ENCODE measurements around the gene DST. TPM values are rescaled to one million over a fixed set of nuclear protein-coding genes. Genes with fewer than 3 reads are reported as not detected.

DST gene
- total and polyA plus RNA-seq, 2 of the 4 experiments (the other 2 are of a cell fraction): 97.7 to 452 TPM

GRCh38 chr6:56689114-56689513 lies 46.4 kb upstream of the DST start:
- CTCF ChIA-PET: no interaction called here
- POLR2A ChIA-PET (ENCODE audit: unreplicated experiment): no interaction called here
- dilution Hi-C loops (cut with HindIII; ENCODE audit: low sequenced_read_pairs, unreplicated experiment): no loop called here

More at GRCh38 chr6:56689114-56689513, 46.4 kb upstream of the DST start:
- ATAC-seq (ENCODE audit: low read depth): no peak
- no peak overlapping the region for H3K4me3 ChIP-seq (ENCODE audit: insufficient read depth, low read depth, low read length)
- H3K4me1 ChIP-seq (ENCODE audit: control insufficient read depth, insufficient read depth, low read length): peaks cover 13% of the 10 kb centered on the region
- peak overlapping the region; percentile 60; the same call in 1 of the 2 replicates for H3K4ac ChIP-seq (ENCODE audit: low read depth, low read length)
- no CpG with 5 or more reads among the region's 3 CpGs for WGBS, 2 experiments (ENCODE audit: extremely low coverage in 2 of 2, insufficient read length in 1 of 2)
- no peak overlapping the region for H3K9ac ChIP-seq (ENCODE audit: low read depth, low read length)
- H3K36me3 ChIP-seq (ENCODE audit: control insufficient read depth, insufficient read depth, low read length): peaks cover 1% of the 10 kb centered on the region; the same call in 1 of the 2 replicates
- in situ Hi-C loops (cut with MboI; ENCODE audit: low sequenced_read_pairs): no loop called here
- peak overlapping the region; percentile 12; the same call in 1 of the 2 replicates for H2BK120ac ChIP-seq (ENCODE audit: low read depth, low read length)
- no peak overlapping the region for H3K56ac ChIP-seq (ENCODE audit: extremely low read depth, insufficient read depth, low read length)
- peaks cover 15 to 48% of the 10 kb centered on the region in 2 experiments for H3K79me1 ChIP-seq (ENCODE audit: low read depth in 1 of 2, low read length in 2 of 2)
- no peak overlapping the region for H2AK9ac ChIP-seq (replicated peaks; ENCODE audit: low read depth, low read length, poor library complexity)
- no peaks in the 10 kb centered on the region for H3K9me3 ChIP-seq (ENCODE audit: control insufficient read depth, insufficient read depth, low read length)
- peak overlapping the region; percentile 15 for H2BK20ac ChIP-seq (ENCODE audit: low read depth, low read length)
- intact Hi-C loops (cut with micrococcal nuclease): no loop called here
- no TSS peak for BruUV-seq (replicated peaks)
- H2AFZ ChIP-seq (replicated peaks; ENCODE audit: low read length, poor library complexity): no peak overlapping the region
- no peak for TF ChIP-seq BHLHE40 (IDR thresholded peaks at IDR 0.05; ENCODE audit: low read depth, low read length)
- peak overlapping the region; percentile 71; the same call in 1 of the 2 replicates for H3K23ac ChIP-seq (ENCODE audit: low read depth, low read length)
- peak overlapping the region; percentile 41; the same call in 1 of the 2 replicates for H3K27ac ChIP-seq (ENCODE audit: insufficient read depth, low read length)
- H4K8ac ChIP-seq (ENCODE audit: low read depth in 2 of 2, low read length in 2 of 2): 0 out of 4 replicates have a peak overlapping the region, but pooled peaks of 1 of the 2 experiments have one; percentile 18
- DNase-seq: no peak
- peak overlapping the region; percentile 83 for H3K4me2 ChIP-seq (ENCODE audit: low read depth, low read length)
- peak overlapping the region; percentile 45; the same call in 1 of the 3 replicates for H2BK15ac ChIP-seq (ENCODE audit: low read depth, low read length)
- peak overlapping the region; percentile 68 for H3K18ac ChIP-seq (ENCODE audit: low read depth, low read length)
- H3K27me3 ChIP-seq (ENCODE audit: control insufficient read depth, insufficient read depth, low read length): no peaks in the 10 kb centered on the region
- H4K5ac ChIP-seq (ENCODE audit: low read depth, low read length): no peak overlapping the region; the same call in 1 of the 2 replicates
- H3K14ac ChIP-seq (replicated peaks; ENCODE audit: low read depth, low read length): peak overlapping the region; percentile 71; the same call in 1 of the 2 replicates
- no peak overlapping the region for H2AK5ac ChIP-seq (ENCODE audit: low read depth, low read length)
- H2BK5ac ChIP-seq (ENCODE audit: low read depth, low read length, poor library complexity, severe bottlenecking): peak overlapping the region; percentile 46
- H4K91ac ChIP-seq (ENCODE audit: insufficient read depth, low read depth, low read length): peak overlapping the region; percentile 40; the same call in 1 of the 2 replicates
- peaks cover 5% of the 10 kb centered on the region; the same call in 1 of the 2 replicates for H4K20me1 ChIP-seq (ENCODE audit: insufficient read depth, low read length)
- H3K9me1 ChIP-seq (ENCODE audit: insufficient read depth, low read length): peaks cover 7% of the 10 kb centered on the region
